ENCODE data around the gene PPP1R16B.

- no peak for TF ChIP-seq POLR2A (IDR thresholded peaks at IDR 0.05)
- TF ChIP-seq CTCF (IDR thresholded peaks at IDR 0.05) = no peak
Observed at GRCh38 chr20:38828514-38829295, 23.2 kb downstream of the PPP1R16B start.

Measured in right lobe of liver (tissue), 4 donors.